GM12878 (cell line): ENCODE results near the gene CST2. TPM values are rescaled to one million over a fixed set of nuclear protein-coding genes. Genes with fewer than 3 reads are reported as not detected.

Experiments used
- ATAC-seq: fragments of 200-7000 bp; cut with Tn5 transposase; 3 replicates; pipeline ENCODE4 v1.9.1; 2020; ENCODE audit warnings: mild to moderate bottlenecking, moderate library complexity
- BruUV-seq: library from RNA; stranded (reverse); fragments of 400-500 nt; replicated peaks from 2 replicates; lab custom pipeline; 2021; lab: Mats Ljungman, UMichigan
- CTCF ChIA-PET: fragments of 300-600 bp; sonication (Branson Sonifier 250); formaldehyde crosslinking; extraction: SDS; loops from one replicate; lab custom pipeline; 2021; ENCODE audit warnings: inconsistent platforms; lab: Yijun Ruan, JAX
- POLR2A ChIA-PET: fragments of 350-600 bp; formaldehyde crosslinking; extraction: SDS; loops from one replicate; lab custom pipeline; 2021; ENCODE audit warnings: inconsistent platforms; lab: Charles Lee
- RAD21 ChIA-PET: fragments of 300-600 bp; sonication (Branson Sonifier 250); formaldehyde crosslinking; loops from one replicate; lab custom pipeline; 2023; ENCODE audit warnings: antibody characterized with exemption; ENCODE audit not compliant: unreplicated experiment; lab: Charles Lee
- SMC1A ChIA-PET: fragments of 300-600 bp; sonication (Branson Sonifier 250); formaldehyde crosslinking; loops from one replicate; lab custom pipeline; 2023; ENCODE audit not compliant: unreplicated experiment, uncharacterized antibody; lab: Charles Lee
- DNase-seq: peaks from one replicate; pipeline ENCODE4 v3.0.0-alpha.2; 2011; ENCODE audit warnings: low read depth, low spot score
- FAIRE-seq: peaks from 3 replicates; lab custom pipeline; 2011; peaks lifted over from hg19 to GRCh38; lab: Jason Lieb, UNC
- H2AFZ ChIP-seq: 2 replicates; pipeline ENCODE4 v1.6.0; 2011; ENCODE audit warnings: low read depth, low read length, control low read depth; ENCODE audit not compliant: control insufficient read depth
- H3K27ac ChIP-seq: 2 replicates; pipeline ENCODE4 v1.5.1; 2011; ENCODE audit warnings: control low read depth; ENCODE audit not compliant: control insufficient read depth, insufficient read depth
- H3K27me3 ChIP-seq, 2 experiments: replicated peaks in 1 of 2; 2 replicates each; pipeline versions ENCODE4 v1.6.0 to v1.6.1; 2011; ENCODE audit warnings: low read length in 1 of 2; ENCODE audit not compliant: control insufficient read depth in 2 of 2, insufficient read depth in 2 of 2
- H3K36me3 ChIP-seq, 2 experiments: 2 replicates each; pipeline ENCODE4 v1.5.1; 2011; ENCODE audit warnings: low read length in 1 of 2; ENCODE audit not compliant: control insufficient read depth in 2 of 2, insufficient read depth in 2 of 2
- H3K4me1 ChIP-seq: 2 replicates; pipeline ENCODE4 v1.6.1; 2011; ENCODE audit warnings: mild to moderate bottlenecking, low read length, moderate library complexity, mixed read lengths; ENCODE audit not compliant: control insufficient read depth, insufficient read depth
- H3K4me2 ChIP-seq: 2 replicates; pipeline ENCODE4 v1.6.0; 2011; ENCODE audit warnings: control low read depth; ENCODE audit not compliant: control insufficient read depth, insufficient read depth
- H3K4me3 ChIP-seq: fragments of 200-600 bp; sonication (generic); 2 replicates; pipeline ENCODE4 v1.5.1; 2016
- H3K79me2 ChIP-seq: 2 replicates; pipeline ENCODE4 v1.6.0; 2011; ENCODE audit warnings: low read length; ENCODE audit not compliant: control insufficient read depth, insufficient read depth
- H3K9ac ChIP-seq: 2 replicates; pipeline ENCODE4 v1.8.0; 2011; ENCODE audit warnings: low read length, control low read depth, mixed read lengths; ENCODE audit not compliant: control insufficient read depth, insufficient read depth
- H3K9me3 ChIP-seq: replicated peaks from 3 replicates; pipeline ENCODE4 v1.5.1; 2011; ENCODE audit warnings: mild to moderate bottlenecking, low read length; ENCODE audit not compliant: control insufficient read depth, insufficient read depth
- H4K20me1 ChIP-seq: 2 replicates; pipeline ENCODE4 v1.6.0; 2011; ENCODE audit not compliant: control insufficient read depth, insufficient read depth
- CREB1 ChIP-seq: IDR thresholded peaks from 2 replicates; pipeline ENCODE4 v1.6.1; 2012; ENCODE audit warnings: low read depth, mild to moderate bottlenecking, inconsistent platforms
- FOXM1 ChIP-seq: IDR thresholded peaks from 2 replicates; pipeline ENCODE4 v1.6.1; 2012; ENCODE audit warnings: low read depth, mild to moderate bottlenecking, inconsistent platforms, low read length, moderate library complexity
- HDAC2 ChIP-seq: fragments of 200-600 bp; sonication (generic); IDR thresholded peaks from 2 replicates; pipeline ENCODE4 v1.6.1; 2017
- HDAC6 ChIP-seq: fragments of 200-600 bp; sonication (generic); IDR thresholded peaks from one replicate; pipeline ENCODE4 v1.8.0; 2017; ENCODE audit warnings: antibody characterized with exemption; ENCODE audit not compliant: unreplicated experiment
- NR2F1 ChIP-seq: fragments of 450-650 bp; conservative IDR thresholded peaks from 2 replicates; pipeline ENCODE4 v1.6.1; 2017; ENCODE audit warnings: mild to moderate bottlenecking
- RFX5 ChIP-seq: IDR thresholded peaks from 2 replicates; pipeline ENCODE4 v1.6.1; 2011; ENCODE audit warnings: low read depth, low read length, improper control_type of control experiment
- RUNX3 ChIP-seq: IDR thresholded peaks from 2 replicates; pipeline ENCODE4 v1.6.1; 2012; ENCODE audit warnings: low read length, inconsistent platforms
- SIN3A ChIP-seq: IDR thresholded peaks from 2 replicates; pipeline ENCODE4 v1.6.1; 2012; ENCODE audit warnings: low read depth, low read length, improper control_type of control experiment
- SMARCA5 ChIP-seq: fragments of 450-650 bp; IDR thresholded peaks from 2 replicates; pipeline ENCODE4 v1.6.1; 2017; ENCODE audit warnings: mild to moderate bottlenecking
- TAF1 ChIP-seq: IDR thresholded peaks from 2 replicates; pipeline ENCODE4 v1.6.1; 2011; ENCODE audit warnings: mild to moderate bottlenecking, low read depth, low read length, borderline replicate concordance
- TARDBP ChIP-seq: IDR thresholded peaks from 2 replicates; pipeline ENCODE4 v1.6.1; 2016; ENCODE audit warnings: borderline replicate concordance
- ZSCAN29 ChIP-seq: fragments of 450-650 bp; IDR thresholded peaks from 2 replicates; pipeline ENCODE4 v1.6.1; 2017; ENCODE audit warnings: mild to moderate bottlenecking, moderate library complexity
- WGBS: methylation state at CpG from one replicate; pipeline ENCODE4 v1.1.6; 2016; ENCODE audit warnings: low lambda C conversion rate; ENCODE audit not compliant: insufficient replicate concordance, insufficient coverage; ENCODE audit errors: missing lambda C conversion rate; 5-methylcytosine and 5-hydroxymethylcytosine counted together
- in situ Hi-C: fragments of 300-500 bp; cut with MboI; formaldehyde crosslinking; loops from 9 replicates; pipeline ENCODE4 v1.14.3; 2018; ENCODE audit warnings: mixed read lengths
- intact Hi-C: fragments of 100-400 bp; cut with micrococcal nuclease; formaldehyde crosslinking; loops from one replicate; pipeline ENCODE4 v1.14.2; 2022; ENCODE audit not compliant: unreplicated experiment
- polyA plus RNA-seq, 11 experiments: library from polyadenylated mRNA; depleted of rRNA in 4 of 11; unstranded in 6 of 11; stranded (reverse) in 5 of 11; fragments of >200 nt; fragmentation: Nextera tagmentation in 4 of 11; fragmentation: Illumina TruSeq in 1 of 11; extraction: Ambion mirVana in 4 of 11; extraction: Trizol in 1 of 11; gene quantifications; 1 replicate in 1 of 11; 2 replicates in 10 of 11; pipeline versions ENCODE4 v1.2.1 to v1.2.3, GENCODE V29; 2011 to 2016; ENCODE audit warnings: inconsistent platforms in 2 of 11, missing spikeins in 2 of 11, low read depth in 1 of 11
- total RNA-seq, 4 experiments: library from RNA; depleted of rRNA in 3 of 4; stranded (reverse); fragments of >200 nt in 3 of 4; fragmentation: Illumina TruSeq in 1 of 4; extraction: Trizol in 1 of 4; gene quantifications; 2 replicates each; pipeline versions ENCODE4 v1.2.1 to v1.2.3, GENCODE V29; 2013 to 2021
- TF ChIP-seq, protein P1 (sequence below): fragments of 450-650 bp; IDR thresholded peaks from 2 replicates; pipeline ENCODE4 v1.6.1; 2014; ENCODE audit warnings: mild to moderate bottlenecking
- TF ChIP-seq, protein P2 (sequence below): fragments of 450-650 bp; formaldehyde crosslinking; IDR thresholded peaks from 2 replicates; pipeline ENCODE4 v1.4.0; 2022; ENCODE audit warnings: mild to moderate bottlenecking, moderate library complexity
- TF ChIP-seq, protein P3 (sequence below): IDR thresholded peaks from 2 replicates; pipeline ENCODE4 v1.6.1; 2012; ENCODE audit warnings: low read depth, low read length, improper control_type of control experiment
- TF ChIP-seq, protein P4 (sequence below): fragments of 450-650 bp; IDR thresholded peaks from 2 replicates; pipeline ENCODE4 v1.6.1; 2017; ENCODE audit warnings: mild to moderate bottlenecking

Gene CST2
- total and polyA plus RNA-seq, 10 of the 15 experiments (the other 5 are each of a cell fraction or from before 2014, with no cell fraction given) = not detected

DNA sequence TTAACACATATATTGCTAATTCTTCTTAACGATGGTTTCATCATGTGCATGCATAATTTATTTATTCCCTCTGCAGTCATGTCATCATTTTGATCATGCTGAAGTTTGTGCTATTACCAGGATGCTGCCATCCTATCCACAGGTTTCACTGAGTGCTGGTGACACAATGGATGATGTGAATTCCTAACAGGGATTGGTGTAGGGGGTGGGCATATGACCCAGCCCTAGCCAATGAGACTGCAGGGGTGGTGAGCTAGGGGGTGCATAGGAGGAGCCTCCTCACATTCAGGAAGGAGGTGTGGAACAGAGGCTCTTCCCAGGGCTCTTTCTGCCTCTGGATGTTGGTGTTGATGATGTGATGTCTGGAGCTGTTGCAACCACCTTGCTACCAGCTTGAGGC is 45.5 kb upstream of the CST2 start:
- in situ Hi-C loops = no loop called here
- H3K27ac ChIP-seq = no peak overlapping the region
- TF ChIP-seq, protein P1, sequence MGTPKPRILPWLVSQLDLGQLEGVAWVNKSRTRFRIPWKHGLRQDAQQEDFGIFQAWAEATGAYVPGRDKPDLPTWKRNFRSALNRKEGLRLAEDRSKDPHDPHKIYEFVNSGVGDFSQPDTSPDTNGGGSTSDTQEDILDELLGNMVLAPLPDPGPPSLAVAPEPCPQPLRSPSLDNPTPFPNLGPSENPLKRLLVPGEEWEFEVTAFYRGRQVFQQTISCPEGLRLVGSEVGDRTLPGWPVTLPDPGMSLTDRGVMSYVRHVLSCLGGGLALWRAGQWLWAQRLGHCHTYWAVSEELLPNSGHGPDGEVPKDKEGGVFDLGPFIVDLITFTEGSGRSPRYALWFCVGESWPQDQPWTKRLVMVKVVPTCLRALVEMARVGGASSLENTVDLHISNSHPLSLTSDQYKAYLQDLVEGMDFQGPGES = no peak
- no peak for TF ChIP-seq TAF1
- TF ChIP-seq RUNX3 = no peak
- TF ChIP-seq TARDBP = no peak
- TF ChIP-seq, protein P2, sequence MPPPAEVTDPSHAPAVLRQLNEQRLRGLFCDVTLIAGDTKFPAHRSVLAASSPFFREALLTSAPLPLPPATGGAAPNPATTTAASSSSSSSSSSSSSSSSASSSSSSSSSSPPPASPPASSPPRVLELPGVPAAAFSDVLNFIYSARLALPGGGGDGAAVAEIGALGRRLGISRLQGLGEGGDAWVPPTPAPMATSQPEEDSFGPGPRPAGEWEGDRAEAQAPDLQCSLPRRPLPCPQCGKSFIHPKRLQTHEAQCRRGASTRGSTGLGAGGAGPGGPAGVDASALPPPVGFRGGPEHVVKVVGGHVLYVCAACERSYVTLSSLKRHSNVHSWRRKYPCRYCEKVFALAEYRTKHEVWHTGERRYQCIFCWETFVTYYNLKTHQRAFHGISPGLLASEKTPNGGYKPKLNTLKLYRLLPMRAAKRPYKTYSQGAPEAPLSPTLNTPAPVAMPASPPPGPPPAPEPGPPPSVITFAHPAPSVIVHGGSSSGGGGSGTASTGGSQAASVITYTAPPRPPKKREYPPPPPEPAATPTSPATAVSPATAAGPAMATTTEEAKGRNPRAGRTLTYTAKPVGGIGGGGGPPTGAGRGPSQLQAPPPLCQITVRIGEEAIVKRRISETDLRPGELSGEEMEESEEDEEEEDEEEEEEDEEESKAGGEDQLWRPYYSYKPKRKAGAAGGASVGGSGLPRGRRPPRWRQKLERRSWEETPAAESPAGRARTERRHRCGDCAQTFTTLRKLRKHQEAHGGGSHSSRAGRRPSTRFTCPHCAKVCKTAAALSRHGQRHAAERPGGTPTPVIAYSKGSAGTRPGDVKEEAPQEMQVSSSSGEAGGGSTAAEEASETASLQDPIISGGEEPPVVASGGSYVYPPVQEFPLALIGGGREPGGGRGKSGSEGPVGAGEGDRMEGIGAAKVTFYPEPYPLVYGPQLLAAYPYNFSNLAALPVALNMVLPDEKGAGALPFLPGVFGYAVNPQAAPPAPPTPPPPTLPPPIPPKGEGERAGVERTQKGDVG (CRISPR knock-in tag) = no peak
- no peak for TF ChIP-seq SIN3A
- TF ChIP-seq, protein P3, sequence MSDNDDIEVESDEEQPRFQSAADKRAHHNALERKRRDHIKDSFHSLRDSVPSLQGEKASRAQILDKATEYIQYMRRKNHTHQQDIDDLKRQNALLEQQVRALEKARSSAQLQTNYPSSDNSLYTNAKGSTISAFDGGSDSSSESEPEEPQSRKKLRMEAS = no peak
- no peak for TF ChIP-seq ZSCAN29
- TF ChIP-seq CREB1 = no peak
- TF ChIP-seq NR2F1 = no peak
- TF ChIP-seq, protein P4, sequence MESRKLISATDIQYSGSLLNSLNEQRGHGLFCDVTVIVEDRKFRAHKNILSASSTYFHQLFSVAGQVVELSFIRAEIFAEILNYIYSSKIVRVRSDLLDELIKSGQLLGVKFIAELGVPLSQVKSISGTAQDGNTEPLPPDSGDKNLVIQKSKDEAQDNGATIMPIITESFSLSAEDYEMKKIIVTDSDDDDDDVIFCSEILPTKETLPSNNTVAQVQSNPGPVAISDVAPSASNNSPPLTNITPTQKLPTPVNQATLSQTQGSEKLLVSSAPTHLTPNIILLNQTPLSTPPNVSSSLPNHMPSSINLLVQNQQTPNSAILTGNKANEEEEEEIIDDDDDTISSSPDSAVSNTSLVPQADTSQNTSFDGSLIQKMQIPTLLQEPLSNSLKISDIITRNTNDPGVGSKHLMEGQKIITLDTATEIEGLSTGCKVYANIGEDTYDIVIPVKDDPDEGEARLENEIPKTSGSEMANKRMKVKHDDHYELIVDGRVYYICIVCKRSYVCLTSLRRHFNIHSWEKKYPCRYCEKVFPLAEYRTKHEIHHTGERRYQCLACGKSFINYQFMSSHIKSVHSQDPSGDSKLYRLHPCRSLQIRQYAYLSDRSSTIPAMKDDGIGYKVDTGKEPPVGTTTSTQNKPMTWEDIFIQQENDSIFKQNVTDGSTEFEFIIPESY = no peak
- TF ChIP-seq FOXM1 = no peak
- no peak for TF ChIP-seq SMARCA5
- TF ChIP-seq HDAC2 = no peak
- no peak for TF ChIP-seq HDAC6
- no peak for TF ChIP-seq RFX5
- POLR2A ChIA-PET = no interaction called here
- H2AFZ ChIP-seq = no peak overlapping the region
- FAIRE-seq = no peak
- DNase-seq = no peak
- peaks cover 0 to 3% of the 10 kb centered on the region in 2 experiments; a peak in 3 of 4 replicates for H3K27me3 ChIP-seq
- no peaks in the 10 kb centered on the region for H4K20me1 ChIP-seq
- 29% methylated on average over 1 of the region's 1 CpG for WGBS
- SMC1A ChIA-PET = no interaction called here
- BruUV-seq = no TSS peak
- no peak overlapping the region for H3K4me2 ChIP-seq
- H3K9ac ChIP-seq = no peak overlapping the region
- no peak for ATAC-seq
- no peak overlapping the region for H3K4me3 ChIP-seq
- CTCF ChIA-PET = no interaction called here
- no peaks in the 10 kb centered on the region for H3K36me3 ChIP-seq
- RAD21 ChIA-PET = no interaction called here
- H3K9me3 ChIP-seq = no peaks in the 10 kb centered on the region
- no peaks in the 10 kb centered on the region for H3K79me2 ChIP-seq
- no peaks in the 10 kb centered on the region for H3K4me1 ChIP-seq
- intact Hi-C loops = no loop called here
